Loucy (cell line): Measurements from ENCODE around the gene SUN5.

Experiments
- EZH2phosphoT487 ChIP-seq: fragments of 200-600 bp; IDR thresholded peaks from 2 replicates; pipeline ENCODE4 v1.6.1; 2018; ENCODE audit warnings: antibody characterized with exemption, mild to moderate bottlenecking, moderate library complexity, borderline replicate concordance
- TF ChIP-seq, protein P1 (sequence below): fragments of 200-600 bp; sonication (generic); conservative IDR thresholded peaks from 2 replicates; pipeline ENCODE4 v1.5.1; 2014; ENCODE audit warnings: mild to moderate bottlenecking, antibody characterized with exemption, low read length

DNA sequence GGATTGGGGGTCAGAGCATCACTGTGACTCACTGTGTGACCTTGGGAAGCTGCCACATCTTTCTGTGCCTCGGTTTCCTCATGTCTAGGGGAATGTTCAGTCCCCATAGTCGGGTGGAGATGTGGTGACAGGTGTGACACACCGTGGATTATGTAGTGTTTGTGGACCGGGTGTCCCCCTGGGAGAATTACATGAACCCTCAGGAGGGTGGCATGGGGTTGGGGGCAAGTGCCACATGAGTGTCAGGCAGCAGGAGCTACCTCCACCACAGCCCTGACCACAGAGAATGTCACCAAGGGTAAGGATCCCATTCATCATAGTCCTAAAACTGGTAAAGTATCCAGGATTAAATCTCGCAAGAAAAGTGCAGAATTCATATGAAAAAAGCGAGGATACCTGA, 23.2 kb downstream of the SUN5 start:
- TF ChIP-seq, protein P1, sequence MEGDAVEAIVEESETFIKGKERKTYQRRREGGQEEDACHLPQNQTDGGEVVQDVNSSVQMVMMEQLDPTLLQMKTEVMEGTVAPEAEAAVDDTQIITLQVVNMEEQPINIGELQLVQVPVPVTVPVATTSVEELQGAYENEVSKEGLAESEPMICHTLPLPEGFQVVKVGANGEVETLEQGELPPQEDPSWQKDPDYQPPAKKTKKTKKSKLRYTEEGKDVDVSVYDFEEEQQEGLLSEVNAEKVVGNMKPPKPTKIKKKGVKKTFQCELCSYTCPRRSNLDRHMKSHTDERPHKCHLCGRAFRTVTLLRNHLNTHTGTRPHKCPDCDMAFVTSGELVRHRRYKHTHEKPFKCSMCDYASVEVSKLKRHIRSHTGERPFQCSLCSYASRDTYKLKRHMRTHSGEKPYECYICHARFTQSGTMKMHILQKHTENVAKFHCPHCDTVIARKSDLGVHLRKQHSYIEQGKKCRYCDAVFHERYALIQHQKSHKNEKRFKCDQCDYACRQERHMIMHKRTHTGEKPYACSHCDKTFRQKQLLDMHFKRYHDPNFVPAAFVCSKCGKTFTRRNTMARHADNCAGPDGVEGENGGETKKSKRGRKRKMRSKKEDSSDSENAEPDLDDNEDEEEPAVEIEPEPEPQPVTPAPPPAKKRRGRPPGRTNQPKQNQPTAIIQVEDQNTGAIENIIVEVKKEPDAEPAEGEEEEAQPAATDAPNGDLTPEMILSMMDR: no peak
- no peak for TF ChIP-seq EZH2phosphoT487
